ENCODE results near the gene CNTNAP2.

GRCh38 chr7:147670759-147671158 is 1554.2 kb downstream of the CNTNAP2 start:
- TF ChIP-seq CTCF (IDR thresholded peaks at IDR 0.05; ENCODE audit: borderline replicate concordance, extremely low read depth, low read length, poor library complexity, severe bottlenecking) (no peak), EZH2 (IDR thresholded peaks at IDR 0.05; ENCODE audit: borderline replicate concordance, low read depth, low read length, severe bottlenecking) (no peak)
